HG03095 (cell line): ENCODE data around the gene NAV2.

Experiments used
- ATAC-seq: cut with Tn5 transposase; IDR thresholded peaks from one replicate; pipeline ENCODE4 v1.9.1; 2021; ENCODE audit warnings: moderate library complexity; ENCODE audit not compliant: unreplicated experiment

Gene NAV2

GRCh38 chr11:19742588-19743292 lies 30.1 kb downstream of the NAV2 start:
- peak; percentile 84 for ATAC-seq

- ATAC-seq, result no peak
These were observed 31.0 kb downstream of the NAV2 start for GRCh38 chr11:19743622-19744021.

- ATAC-seq, result no peak
These were observed 31.5 kb downstream of the NAV2 start for GRCh38 chr11:19744130-19744529.

- no peak for ATAC-seq
These were observed 33.4 kb downstream of the NAV2 start for GRCh38 chr11:19746086-19746485.

GRCh38 chr11:19747634-19748033 lies 35.0 kb downstream of the NAV2 start:
- no peak for ATAC-seq

- ATAC-seq, result no peak
These were observed 38.4 kb downstream of the NAV2 start for GRCh38 chr11:19751055-19751454.

- ATAC-seq, result no peak
These were observed 40.9 kb downstream of the NAV2 start for GRCh38 chr11:19753451-19754106.

GRCh38 chr11:19756675-19757475 lies 44.2 kb downstream of the NAV2 start:
- ATAC-seq, result no peak

- ATAC-seq, result no peak
These were observed 46.8 kb downstream of the NAV2 start for GRCh38 chr11:19759389-19759788.

GRCh38 chr11:19762266-19762665 lies 49.6 kb downstream of the NAV2 start:
- ATAC-seq, result no peak

- ATAC-seq, result no peak
These were observed 50.7 kb downstream of the NAV2 start for GRCh38 chr11:19763330-19763729.

- ATAC-seq, result no peak
These were observed 53.6 kb downstream of the NAV2 start for GRCh38 chr11:19766206-19766605.

GRCh38 chr11:19766810-19767209 lies 54.2 kb downstream of the NAV2 start:
- ATAC-seq, result no peak

- ATAC-seq, result no peak
These were observed 55.1 kb downstream of the NAV2 start for GRCh38 chr11:19767627-19768151.

GRCh38 chr11:19768197-19768596 lies 55.6 kb downstream of the NAV2 start:
- no peak for ATAC-seq

GRCh38 chr11:19768815-19769214 lies 56.2 kb downstream of the NAV2 start:
- no peak for ATAC-seq

- no peak for ATAC-seq
These were observed 57.2 kb downstream of the NAV2 start for GRCh38 chr11:19769820-19770219.

GRCh38 chr11:19770277-19770676 lies 57.6 kb downstream of the NAV2 start:
- no peak for ATAC-seq

- ATAC-seq, result no peak
These were observed 58.8 kb downstream of the NAV2 start for GRCh38 chr11:19771463-19771862.

GRCh38 chr11:19772480-19772879 lies 59.8 kb downstream of the NAV2 start:
- no peak for ATAC-seq

- ATAC-seq, result no peak
These were observed 61.7 kb downstream of the NAV2 start for GRCh38 chr11:19774329-19774728.
